ENCODE results near the gene NIT1. TPM values are rescaled to one million over a fixed set of nuclear protein-coding genes. Genes with fewer than 3 reads are reported as not detected.

Gene NIT1
- total and polyA plus RNA-seq, 10 of the 15 experiments (the other 5 are each of a cell fraction or from before 2014, with no cell fraction given): 19.2 to 54.4 (median 28.3) TPM

- TF ChIP-seq, protein P1, sequence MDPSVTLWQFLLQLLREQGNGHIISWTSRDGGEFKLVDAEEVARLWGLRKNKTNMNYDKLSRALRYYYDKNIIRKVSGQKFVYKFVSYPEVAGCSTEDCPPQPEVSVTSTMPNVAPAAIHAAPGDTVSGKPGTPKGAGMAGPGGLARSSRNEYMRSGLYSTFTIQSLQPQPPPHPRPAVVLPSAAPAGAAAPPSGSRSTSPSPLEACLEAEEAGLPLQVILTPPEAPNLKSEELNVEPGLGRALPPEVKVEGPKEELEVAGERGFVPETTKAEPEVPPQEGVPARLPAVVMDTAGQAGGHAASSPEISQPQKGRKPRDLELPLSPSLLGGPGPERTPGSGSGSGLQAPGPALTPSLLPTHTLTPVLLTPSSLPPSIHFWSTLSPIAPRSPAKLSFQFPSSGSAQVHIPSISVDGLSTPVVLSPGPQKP (IDR thresholded peaks at IDR 0.05; ENCODE audit: low read depth, low read length): no peak
- TF ChIP-seq RUNX3 (IDR thresholded peaks at IDR 0.05; ENCODE audit: low read length) (peak; percentile 78), NFIC (IDR thresholded peaks at IDR 0.05; ENCODE audit: low read depth, low read length) (peak; percentile 37; the same call in 1 of the 2 replicates), TCF12 (IDR thresholded peaks at IDR 0.05; ENCODE audit: low read depth, low read length) (peak; percentile 65; the same call in 1 of the 2 replicates), LARP7 (IDR thresholded peaks at IDR 0.05) (no peak), CTCF (IDR thresholded peaks at IDR 0.05 in 2 of 3, conservative IDR thresholded peaks at IDR 0.05 in 1 of 3; ENCODE audit: control insufficient read depth in 2 of 3, extremely low read depth in 1 of 3, insufficient read depth in 1 of 3, low read depth in 3 of 3, low read length in 3 of 3) (no peak), CHD4 (IDR thresholded peaks at IDR 0.05) (no peak), POU2F2 (IDR thresholded peaks at IDR 0.05; ENCODE audit: borderline replicate concordance, low read depth, low read length) (peak; percentile 60; the same call in 1 of the 3 replicates), FOXM1 (IDR thresholded peaks at IDR 0.05; ENCODE audit: low read depth, low read length) (no peak), NR2F1 (conservative IDR thresholded peaks at IDR 0.05) (peak; percentile 91), KLF5 (IDR thresholded peaks at IDR 0.05; ENCODE audit: partially characterized antibody) (no peak), TBL1XR1 (IDR thresholded peaks at IDR 0.05; ENCODE audit: low read depth, low read length) (peak; percentile 52), GATAD2B (conservative IDR thresholded peaks at IDR 0.05; ENCODE audit: low read depth) (0 out of 2 replicates have a peak, but pooled peaks have one; percentile 44), POLR2A (IDR thresholded peaks at IDR 0.05; ENCODE audit: low read depth, low read length) (no peak), MTA2 (IDR thresholded peaks at IDR 0.05; ENCODE audit: low read depth) (peak; percentile 85), PML (IDR thresholded peaks at IDR 0.05; ENCODE audit: low read length) (no peak), BCL11A (IDR thresholded peaks at IDR 0.05; ENCODE audit: low read depth, low read length) (peak; percentile 78), CBX5 (IDR thresholded peaks at IDR 0.05; ENCODE audit: low read depth) (no peak), EP300 (IDR thresholded peaks at IDR 0.05; ENCODE audit: borderline replicate concordance in 1 of 2, control insufficient read depth in 1 of 2, low read depth in 2 of 2, low read length in 2 of 2) (peak; percentile 59 to 79; a peak in 2 of 4 replicates), STAT1 (conservative IDR thresholded peaks at IDR 0.05) (no peak)
- TF ChIP-seq, protein P2, sequence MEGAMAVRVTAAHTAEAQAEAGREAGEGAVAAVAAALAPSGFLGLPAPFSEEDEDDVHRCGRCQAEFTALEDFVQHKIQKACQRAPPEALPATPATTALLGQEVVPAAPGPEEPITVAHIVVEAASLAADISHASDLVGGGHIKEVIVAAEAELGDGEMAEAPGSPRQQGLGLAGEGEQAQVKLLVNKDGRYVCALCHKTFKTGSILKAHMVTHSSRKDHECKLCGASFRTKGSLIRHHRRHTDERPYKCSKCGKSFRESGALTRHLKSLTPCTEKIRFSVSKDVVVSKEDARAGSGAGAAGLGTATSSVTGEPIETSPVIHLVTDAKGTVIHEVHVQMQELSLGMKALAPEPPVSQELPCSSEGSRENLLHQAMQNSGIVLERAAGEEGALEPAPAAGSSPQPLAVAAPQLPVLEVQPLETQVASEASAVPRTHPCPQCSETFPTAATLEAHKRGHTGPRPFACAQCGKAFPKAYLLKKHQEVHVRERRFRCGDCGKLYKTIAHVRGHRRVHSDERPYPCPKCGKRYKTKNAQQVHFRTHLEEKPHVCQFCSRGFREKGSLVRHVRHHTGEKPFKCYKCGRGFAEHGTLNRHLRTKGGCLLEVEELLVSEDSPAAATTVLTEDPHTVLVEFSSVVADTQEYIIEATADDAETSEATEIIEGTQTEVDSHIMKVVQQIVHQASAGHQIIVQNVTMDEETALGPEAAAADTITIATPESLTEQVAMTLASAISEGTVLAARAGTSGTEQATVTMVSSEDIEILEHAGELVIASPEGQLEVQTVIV (IDR thresholded peaks at IDR 0.05; ENCODE audit: borderline replicate concordance, partially characterized antibody): no peak
- TF ChIP-seq, protein P3, sequence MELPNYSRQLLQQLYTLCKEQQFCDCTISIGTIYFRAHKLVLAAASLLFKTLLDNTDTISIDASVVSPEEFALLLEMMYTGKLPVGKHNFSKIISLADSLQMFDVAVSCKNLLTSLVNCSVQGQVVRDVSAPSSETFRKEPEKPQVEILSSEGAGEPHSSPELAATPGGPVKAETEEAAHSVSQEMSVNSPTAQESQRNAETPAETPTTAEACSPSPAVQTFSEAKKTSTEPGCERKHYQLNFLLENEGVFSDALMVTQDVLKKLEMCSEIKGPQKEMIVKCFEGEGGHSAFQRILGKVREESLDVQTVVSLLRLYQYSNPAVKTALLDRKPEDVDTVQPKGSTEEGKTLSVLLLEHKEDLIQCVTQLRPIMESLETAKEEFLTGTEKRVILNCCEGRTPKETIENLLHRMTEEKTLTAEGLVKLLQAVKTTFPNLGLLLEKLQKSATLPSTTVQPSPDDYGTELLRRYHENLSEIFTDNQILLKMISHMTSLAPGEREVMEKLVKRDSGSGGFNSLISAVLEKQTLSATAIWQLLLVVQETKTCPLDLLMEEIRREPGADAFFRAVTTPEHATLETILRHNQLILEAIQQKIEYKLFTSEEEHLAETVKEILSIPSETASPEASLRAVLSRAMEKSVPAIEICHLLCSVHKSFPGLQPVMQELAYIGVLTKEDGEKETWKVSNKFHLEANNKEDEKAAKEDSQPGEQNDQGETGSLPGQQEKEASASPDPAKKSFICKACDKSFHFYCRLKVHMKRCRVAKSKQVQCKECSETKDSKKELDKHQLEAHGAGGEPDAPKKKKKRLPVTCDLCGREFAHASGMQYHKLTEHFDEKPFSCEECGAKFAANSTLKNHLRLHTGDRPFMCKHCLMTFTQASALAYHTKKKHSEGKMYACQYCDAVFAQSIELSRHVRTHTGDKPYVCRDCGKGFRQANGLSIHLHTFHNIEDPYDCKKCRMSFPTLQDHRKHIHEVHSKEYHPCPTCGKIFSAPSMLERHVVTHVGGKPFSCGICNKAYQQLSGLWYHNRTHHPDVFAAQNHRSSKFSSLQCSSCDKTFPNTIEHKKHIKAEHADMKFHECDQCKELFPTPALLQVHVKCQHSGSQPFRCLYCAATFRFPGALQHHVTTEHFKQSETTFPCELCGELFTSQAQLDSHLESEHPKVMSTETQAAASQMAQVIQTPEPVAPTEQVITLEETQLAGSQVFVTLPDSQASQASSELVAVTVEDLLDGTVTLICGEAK (IDR thresholded peaks at IDR 0.05; ENCODE audit: borderline replicate concordance): no peak
Measured at GRCh38 chr1:161096015-161096414, 21.9 kb upstream of the NIT1 start (continued).

Data from GM12878 (cell line).